ENCODE results near the gene EMCN. TPM values are rescaled to one million over a fixed set of nuclear protein-coding genes. Genes with fewer than 3 reads are reported as not detected.
A peak's percentile ranks its signal among the peaks of the same experiment; 100 is the strongest.
"Not testable (repeated sequence)": the region's sequence is repeated elsewhere in the genome, so short reads cannot be mapped to it uniquely, and the experiment has no call there.

EMCN gene
- total RNA-seq, 1 experiment from 2014 or later: not detected

GRCh38 chr4:100414016-100414790 lies 103.6 kb downstream of the EMCN start:
- H3K9me2 ChIP-seq (replicated peaks; ENCODE audit: insufficient read depth, low read length): no peaks in the 10 kb centered on the region
- no peak overlapping the region for H3K27ac ChIP-seq (ENCODE audit: low read length)
- no peaks in the 10 kb centered on the region for H3K27me3 ChIP-seq (ENCODE audit: low read length)
- H4K20me1 ChIP-seq (ENCODE audit: insufficient read depth, low read depth, low read length): no peaks in the 10 kb centered on the region
- no peak overlapping the region for H3K9ac ChIP-seq (ENCODE audit: low read length)
- H3K9me3 ChIP-seq (ENCODE audit: low read length): no peaks in the 10 kb centered on the region
- H3K79me2 ChIP-seq (ENCODE audit: low read length): no peaks in the 10 kb centered on the region
- H2AFZ ChIP-seq (ENCODE audit: low read length): no peak overlapping the region
- no peaks in the 10 kb centered on the region for H3K36me3 ChIP-seq (ENCODE audit: insufficient read depth, low read length)
- DNase-seq: no peak
- H3K4me1 ChIP-seq (ENCODE audit: low read length): no peaks in the 10 kb centered on the region
- no peak overlapping the region for H3K4me2 ChIP-seq (ENCODE audit: low read depth, low read length, poor library complexity, severe bottlenecking)
- H3K4me3 ChIP-seq (ENCODE audit: low read length): no peak overlapping the region

GRCh38 chr4:100391863-100392262 lies 126.0 kb downstream of the EMCN start:
- Histone ChIP-seq H3K36me3 (ENCODE audit: insufficient read depth, low read length) (no peaks in the 10 kb centered on the region), H3K9ac (ENCODE audit: low read length) (no peak overlapping the region), H3K9me2 (replicated peaks; ENCODE audit: insufficient read depth, low read length) (no peaks in the 10 kb centered on the region)

GRCh38 chr4:100391086-100391485 lies 126.7 kb downstream of the EMCN start:
- Histone ChIP-seq H3K79me2 (ENCODE audit: low read length) (no peaks in the 10 kb centered on the region), H3K27me3 (ENCODE audit: low read length) (no peaks in the 10 kb centered on the region), H3K27ac (ENCODE audit: low read length) (no peak overlapping the region), H4K20me1 (ENCODE audit: insufficient read depth, low read depth, low read length) (no peaks in the 10 kb centered on the region), H3K9me2 (replicated peaks; ENCODE audit: insufficient read depth, low read length) (no peaks in the 10 kb centered on the region), H3K4me3 (ENCODE audit: low read length) (no peak overlapping the region), H3K9me3 (ENCODE audit: low read length) (no peaks in the 10 kb centered on the region), H2AFZ (ENCODE audit: low read length) (no peak overlapping the region), H3K9ac (ENCODE audit: low read length) (no peak overlapping the region), H3K4me1 (ENCODE audit: low read length) (no peaks in the 10 kb centered on the region), H3K36me3 (ENCODE audit: insufficient read depth, low read length) (no peaks in the 10 kb centered on the region), H3K4me2 (ENCODE audit: low read depth, low read length, poor library complexity, severe bottlenecking) (no peak overlapping the region)
- DNase-seq: no peak

More at GRCh38 chr4:100391863-100392262, 126.0 kb downstream of the EMCN start:
- Histone ChIP-seq H3K79me2 (ENCODE audit: low read length) (no peaks in the 10 kb centered on the region), H3K27me3 (ENCODE audit: low read length) (no peaks in the 10 kb centered on the region), H3K4me2 (ENCODE audit: low read depth, low read length, poor library complexity, severe bottlenecking) (no peak overlapping the region), H3K4me3 (ENCODE audit: low read length) (no peak overlapping the region), H2AFZ (ENCODE audit: low read length) (no peak overlapping the region), H3K27ac (ENCODE audit: low read length) (no peak overlapping the region), H3K4me1 (ENCODE audit: low read length) (no peaks in the 10 kb centered on the region), H4K20me1 (ENCODE audit: insufficient read depth, low read depth, low read length) (no peaks in the 10 kb centered on the region), H3K9me3 (ENCODE audit: low read length) (no peaks in the 10 kb centered on the region)
- no peak for DNase-seq

GRCh38 chr4:100386270-100386669 lies 131.6 kb downstream of the EMCN start:
- no peaks in the 10 kb centered on the region for H3K4me1 ChIP-seq (ENCODE audit: low read length)
- H4K20me1 ChIP-seq (ENCODE audit: insufficient read depth, low read depth, low read length): no peaks in the 10 kb centered on the region
- H3K4me2 ChIP-seq (ENCODE audit: low read depth, low read length, poor library complexity, severe bottlenecking): no peak overlapping the region
- no peak overlapping the region for H3K27ac ChIP-seq (ENCODE audit: low read length)
- H3K27me3 ChIP-seq (ENCODE audit: low read length): no peaks in the 10 kb centered on the region
- no peaks in the 10 kb centered on the region for H3K36me3 ChIP-seq (ENCODE audit: insufficient read depth, low read length)
- no peaks in the 10 kb centered on the region for H3K79me2 ChIP-seq (ENCODE audit: low read length)
- H3K9me2 ChIP-seq (replicated peaks; ENCODE audit: insufficient read depth, low read length): no peaks in the 10 kb centered on the region
- no peak for DNase-seq
- H3K4me3 ChIP-seq (ENCODE audit: low read length): no peak overlapping the region
- no peak overlapping the region for H2AFZ ChIP-seq (ENCODE audit: low read length)
- H3K9ac ChIP-seq (ENCODE audit: low read length): no peak overlapping the region
- H3K9me3 ChIP-seq (ENCODE audit: low read length): no peaks in the 10 kb centered on the region

GRCh38 chr4:100380401-100380800 lies 137.4 kb downstream of the EMCN start:
- H3K4me2 ChIP-seq (ENCODE audit: low read depth, low read length, poor library complexity, severe bottlenecking); H3K9ac ChIP-seq (ENCODE audit: low read length); H4K20me1 ChIP-seq (ENCODE audit: insufficient read depth, low read depth, low read length); H3K4me1 ChIP-seq (ENCODE audit: low read length); DNase-seq; H3K9me3 ChIP-seq (ENCODE audit: low read length); H2AFZ ChIP-seq (ENCODE audit: low read length); H3K27me3 ChIP-seq (ENCODE audit: low read length); H3K36me3 ChIP-seq (ENCODE audit: insufficient read depth, low read length); H3K79me2 ChIP-seq (ENCODE audit: low read length); H3K27ac ChIP-seq (ENCODE audit: low read length); H3K4me3 ChIP-seq (ENCODE audit: low read length); H3K9me2 ChIP-seq (replicated peaks; ENCODE audit: insufficient read depth, low read length): not testable (repeated sequence)

GRCh38 chr4:100379583-100380105 lies 138.2 kb downstream of the EMCN start:
- H3K36me3 ChIP-seq (ENCODE audit: insufficient read depth, low read length): no peaks in the 10 kb centered on the region
- no peaks in the 10 kb centered on the region for H3K4me1 ChIP-seq (ENCODE audit: low read length)
- 0 out of 2 replicates have a peak, but pooled peaks cover 3% of the 10 kb centered on the region for H3K9me2 ChIP-seq (replicated peaks; ENCODE audit: insufficient read depth, low read length)
- no peaks in the 10 kb centered on the region for H4K20me1 ChIP-seq (ENCODE audit: insufficient read depth, low read depth, low read length)
- no peak for DNase-seq
- no peaks in the 10 kb centered on the region for H3K79me2 ChIP-seq (ENCODE audit: low read length)
- H3K27me3 ChIP-seq (ENCODE audit: low read length): no peaks in the 10 kb centered on the region
- no peaks in the 10 kb centered on the region for H3K9me3 ChIP-seq (ENCODE audit: low read length)
- no peak overlapping the region for H3K4me3 ChIP-seq (ENCODE audit: low read length)
- no peak overlapping the region for H2AFZ ChIP-seq (ENCODE audit: low read length)
- no peak overlapping the region for H3K4me2 ChIP-seq (ENCODE audit: low read depth, low read length, poor library complexity, severe bottlenecking)
- no peak overlapping the region for H3K9ac ChIP-seq (ENCODE audit: low read length)
- H3K27ac ChIP-seq (ENCODE audit: low read length): no peak overlapping the region

- H3K4me1 ChIP-seq (ENCODE audit: low read length): no peaks in the 10 kb centered on the region
- no peaks in the 10 kb centered on the region for H3K9me3 ChIP-seq (ENCODE audit: low read length)
- H3K27me3 ChIP-seq (ENCODE audit: low read length): no peaks in the 10 kb centered on the region
- H3K36me3 ChIP-seq (ENCODE audit: insufficient read depth, low read length): no peaks in the 10 kb centered on the region
- no peak overlapping the region for H2AFZ ChIP-seq (ENCODE audit: low read length)
- no peaks in the 10 kb centered on the region for H4K20me1 ChIP-seq (ENCODE audit: insufficient read depth, low read depth, low read length)
- no peak overlapping the region for H3K4me2 ChIP-seq (ENCODE audit: low read depth, low read length, poor library complexity, severe bottlenecking)
- H3K9me2 ChIP-seq (replicated peaks; ENCODE audit: insufficient read depth, low read length): 0 out of 2 replicates have a peak, but pooled peaks cover 3% of the 10 kb centered on the region
- H3K9ac ChIP-seq (ENCODE audit: low read length): no peak overlapping the region
- H3K4me3 ChIP-seq (ENCODE audit: low read length): no peak overlapping the region
- H3K79me2 ChIP-seq (ENCODE audit: low read length): no peaks in the 10 kb centered on the region
- H3K27ac ChIP-seq (ENCODE audit: low read length): no peak overlapping the region
- peak; percentile 50 for DNase-seq
These were observed 145.4 kb downstream of the EMCN start for GRCh38 chr4:100372432-100372831.

GRCh38 chr4:100369871-100370270 lies 148.0 kb downstream of the EMCN start:
- no peak for DNase-seq
- Histone ChIP-seq H3K4me3 (ENCODE audit: low read length) (no peak overlapping the region), H3K9ac (ENCODE audit: low read length) (no peak overlapping the region), H3K4me2 (ENCODE audit: low read depth, low read length, poor library complexity, severe bottlenecking) (no peak overlapping the region), H2AFZ (ENCODE audit: low read length) (no peak overlapping the region), H3K9me3 (ENCODE audit: low read length) (no peaks in the 10 kb centered on the region), H3K9me2 (replicated peaks; ENCODE audit: insufficient read depth, low read length) (no peaks in the 10 kb centered on the region), H3K27me3 (ENCODE audit: low read length) (no peaks in the 10 kb centered on the region), H3K27ac (ENCODE audit: low read length) (no peak overlapping the region), H3K36me3 (ENCODE audit: insufficient read depth, low read length) (no peaks in the 10 kb centered on the region), H3K4me1 (ENCODE audit: low read length) (no peaks in the 10 kb centered on the region), H4K20me1 (ENCODE audit: insufficient read depth, low read depth, low read length) (no peaks in the 10 kb centered on the region), H3K79me2 (ENCODE audit: low read length) (no peaks in the 10 kb centered on the region)
